VCaP (cell line): ENCODE results near the gene DIAPH2.

ENCODE experiments used
- H3K27ac ChIP-seq: fragments of 450-650 bp; 2 replicates; pipeline ENCODE4 v1.5.1; 2017
- CTCF ChIP-seq: fragments of 450-650 bp; conservative IDR thresholded peaks from 2 replicates; pipeline ENCODE4 v1.5.1; 2017; ENCODE audit warnings: mild to moderate bottlenecking, moderate library complexity

DIAPH2 gene

GRCh38 chrX:97159916-97160800 lies 475.5 kb downstream of the DIAPH2 start:
- H3K27ac ChIP-seq: no peak overlapping the region
- no peak for TF ChIP-seq CTCF

GRCh38 chrX:97167333-97167732 lies 482.7 kb downstream of the DIAPH2 start:
- no peak for TF ChIP-seq CTCF
- H3K27ac ChIP-seq: no peak overlapping the region

GRCh38 chrX:97168646-97169045 lies 484.0 kb downstream of the DIAPH2 start:
- no peak overlapping the region for H3K27ac ChIP-seq

GRCh38 chrX:97175147-97175546 lies 490.5 kb downstream of the DIAPH2 start:
- TF ChIP-seq CTCF: no peak
- H3K27ac ChIP-seq: no peak overlapping the region

More at GRCh38 chrX:97168646-97169045, 484.0 kb downstream of the DIAPH2 start:
- TF ChIP-seq CTCF: no peak

- no peak for TF ChIP-seq CTCF
- peak overlapping the region; percentile 47; the same call in 1 of the 2 replicates for H3K27ac ChIP-seq
These were observed 505.0 kb downstream of the DIAPH2 start for GRCh38 chrX:97189668-97190067.

GRCh38 chrX:97199501-97199900 lies 514.9 kb downstream of the DIAPH2 start:
- no peak for TF ChIP-seq CTCF
- no peak overlapping the region for H3K27ac ChIP-seq

- no peak overlapping the region for H3K27ac ChIP-seq
- TF ChIP-seq CTCF: no peak
These were observed 515.8 kb downstream of the DIAPH2 start for GRCh38 chrX:97200454-97200853.
